MM.1S (cell line): ENCODE results near the gene SPAST.
"Not testable (repeated sequence)": the region's sequence is repeated elsewhere in the genome, so short reads cannot be mapped to it uniquely, and the experiment has no call there.

Experiments used
- CTCF ChIP-seq: fragments of 300-600 bp; sonication (generic); IDR thresholded peaks from 2 replicates; pipeline ENCODE4 v1.5.1; 2016; ENCODE audit warnings: antibody characterized with exemption, low read length, mixed read lengths
- EZH2 ChIP-seq: fragments of 300-600 bp; sonication (generic); optimal IDR thresholded peaks from 2 replicates; pipeline ENCODE3; 2017; ENCODE audit warnings: low read depth, mild to moderate bottlenecking, antibody characterized with exemption, low read length, mixed read lengths
- EZH2phosphoT487 ChIP-seq: fragments of 300-600 bp; sonication (generic); IDR thresholded peaks from 2 replicates; pipeline ENCODE4 v1.6.1; 2018; ENCODE audit warnings: antibody characterized with exemption, low read length

GRCh38 chr2:32151544-32151943, 88.2 kb downstream of the SPAST start:
- TF ChIP-seq CTCF, EZH2, EZH2phosphoT487: not testable (repeated sequence)
